Lower lobe of right lung (tissue), 2 donors: ENCODE data around the gene WBP2. TPM values are rescaled to one million over a fixed set of nuclear protein-coding genes. Genes with fewer than 3 reads are reported as not detected.

ENCODE experiments used
- ATAC-seq, 2 donors: fragments of 200-7000 bp; cut with Tn5 transposase; one replicate each; pipeline ENCODE4 v1.9.1; 2020 to 2022; ENCODE audit warnings: mild to moderate bottlenecking in 2 of 2, moderate library complexity in 2 of 2
- DNase-seq: peaks from one replicate; pipeline ENCODE4 v3.0.0-alpha.2; 2020
- H3K27ac ChIP-seq: fragments of 200-600 bp; one replicate; pipeline ENCODE4 v1.8.0; 2022
- H3K27me3 ChIP-seq: fragments of 200-600 bp; one replicate; pipeline ENCODE4 v1.8.0; 2022; ENCODE audit warnings: low read depth
- H3K36me3 ChIP-seq: fragments of 200-600 bp; one replicate; pipeline ENCODE4 v1.8.0; 2022; ENCODE audit warnings: mild to moderate bottlenecking
- H3K4me1 ChIP-seq: fragments of 200-600 bp; one replicate; pipeline ENCODE4 v1.8.0; 2022
- H3K4me3 ChIP-seq: fragments of 200-600 bp; one replicate; pipeline ENCODE4 v1.8.0; 2022; ENCODE audit warnings: mild to moderate bottlenecking
- H3K9me3 ChIP-seq: fragments of 200-600 bp; one replicate; pipeline ENCODE4 v1.8.0; 2022
- CTCF ChIP-seq: fragments of 200-600 bp; IDR thresholded peaks from one replicate; pipeline ENCODE4 v1.8.0; 2022; ENCODE audit warnings: antibody characterized with exemption, mild to moderate bottlenecking
- intact Hi-C: fragments of 100-400 bp; cut with DNase I; formaldehyde crosslinking; loops from one replicate; pipeline ENCODE4 v1.11.0; 2022
- total RNA-seq: library from RNA; stranded (reverse); fragmentation: NEBNext Ultra II Directional; extraction: Animal tissue kit (Norgen Biotek cat#: 25700); gene quantifications from one replicate; pipeline ENCODE4 v1.2.1, GENCODE V29; 2021
- donor health status: DM: no; HTN: yes; CAD: no; lungs with severe emphysema.

WBP2 gene
- total RNA-seq, 1 donor from 2014 or later, result 145 TPM

GRCh38 chr17:75896415-75897159 is 41.5 kb upstream of the WBP2 start, which contains the start of gene TRIM65:
TSS of gene TRIM65 (minus strand) at chr17:75896951. CDS start at chr17:75896937, 14 bp downstream.
- intact Hi-C loops, result no loop called here
- peak; percentile 91 to 93 for ATAC-seq
- TF ChIP-seq CTCF, result peak; percentile 29
- peak; percentile 91 for DNase-seq
- Histone ChIP-seq H3K4me3 (peak within 1 kb of the TSS; percentile 83), H3K27me3 (no peaks in the 10 kb centered on the region), H3K36me3 (peaks cover 52% of the 10 kb centered on the region), H3K4me1 (peaks cover 30% of the 10 kb centered on the region), H3K9me3 (no peaks in the 10 kb centered on the region), H3K27ac (peak within 1 kb of the TSS; percentile 98)

GRCh38 chr17:75895370-75896155 is 40.4 kb upstream of the WBP2 start:
- peak; percentile 18 for TF ChIP-seq CTCF
- no peaks in the 10 kb centered on the region for H3K9me3 ChIP-seq
- peaks cover 30% of the 10 kb centered on the region for H3K4me1 ChIP-seq
- H3K27ac ChIP-seq, result peak overlapping the region; percentile 98
- H3K27me3 ChIP-seq, result no peaks in the 10 kb centered on the region
- ATAC-seq, result peak in 1 of 2 donors; percentile 11
- peaks cover 52% of the 10 kb centered on the region for H3K36me3 ChIP-seq
- peak overlapping the region; percentile 83 for H3K4me3 ChIP-seq
- intact Hi-C loops, result no loop called here
- no peak for DNase-seq

GRCh38 chr17:75894049-75894733 is 39.1 kb upstream of the WBP2 start:
- no peaks in the 10 kb centered on the region for H3K9me3 ChIP-seq
- no peaks in the 10 kb centered on the region for H3K27me3 ChIP-seq
- DNase-seq (no peak), ATAC-seq (no peak)
- no peak for TF ChIP-seq CTCF
- peaks cover 51% of the 10 kb centered on the region for H3K36me3 ChIP-seq
- intact Hi-C loops, result no loop called here
- no peak overlapping the region for H3K27ac ChIP-seq
- peaks cover 30% of the 10 kb centered on the region for H3K4me1 ChIP-seq
- no peak overlapping the region for H3K4me3 ChIP-seq

GRCh38 chr17:75893305-75894048 is 38.3 kb upstream of the WBP2 start:
- peaks cover 44% of the 10 kb centered on the region for H3K36me3 ChIP-seq
- intact Hi-C loops, result no loop called here
- H3K4me3 ChIP-seq, result no peak overlapping the region
- H3K27ac ChIP-seq, result no peak overlapping the region
- ATAC-seq, result no peak
- no peak for DNase-seq
- H3K27me3 ChIP-seq, result no peaks in the 10 kb centered on the region
- TF ChIP-seq CTCF, result no peak
- peaks cover 30% of the 10 kb centered on the region for H3K4me1 ChIP-seq
- H3K9me3 ChIP-seq, result no peaks in the 10 kb centered on the region
